T-helper 1 cell treated with Interleukin-12 subunit alpha and Interleukin-12 subunit beta and Interleukin-4 antibody, amounts not matched to agents 30 μg/mL and 1 μg/mL, for 36 hours (primary cell): Measurements from ENCODE around the gene TPST2.

Source experiments
- H3K27ac Mint-ChIP-seq: one replicate; pipeline ENCODE4 v1.8.0; 2021; ENCODE audit warnings: mild to moderate bottlenecking, mixed read lengths
- H3K27me3 Mint-ChIP-seq: one replicate; pipeline ENCODE4 v1.8.0; 2021; ENCODE audit warnings: low read depth, mixed read lengths
- H3K36me3 Mint-ChIP-seq: one replicate; pipeline ENCODE4 v1.8.0; 2021; ENCODE audit warnings: low read depth, mixed read lengths
- H3K4me1 Mint-ChIP-seq: one replicate; pipeline ENCODE4 v1.8.0; 2021; ENCODE audit warnings: low read depth, mixed read lengths
- H3K4me3 Mint-ChIP-seq: one replicate; pipeline ENCODE4 v1.8.0; 2021; ENCODE audit warnings: mild to moderate bottlenecking, moderate library complexity, mixed read lengths
- H3K9me3 Mint-ChIP-seq: one replicate; pipeline ENCODE4 v1.8.0; 2021; ENCODE audit warnings: mixed read lengths

Gene TPST2

DNA sequence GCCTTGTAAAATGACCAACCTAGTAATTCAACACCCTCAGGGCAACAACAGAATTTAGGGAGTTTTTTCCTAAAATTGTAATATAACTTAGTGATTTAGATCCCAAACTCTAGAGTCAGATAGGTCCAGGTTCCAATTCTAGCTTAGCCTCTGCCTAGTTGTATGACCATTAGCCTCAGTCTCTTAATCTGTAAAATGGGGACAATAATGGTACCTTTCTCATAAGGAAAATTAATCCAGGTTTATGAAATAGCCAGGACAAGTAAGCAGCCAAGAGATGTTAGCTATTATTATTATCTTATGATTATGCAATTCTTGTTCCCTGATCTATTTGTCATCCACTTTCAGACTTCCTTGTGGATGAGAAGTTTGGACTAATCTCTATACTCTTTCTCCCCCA, 81.8 kb downstream of the TPST2 start:
- no peak overlapping the region for H3K4me3 Mint-ChIP-seq
- H3K36me3 Mint-ChIP-seq = peaks cover 53% of the 10 kb centered on the region
- peaks cover 39% of the 10 kb centered on the region for H3K4me1 Mint-ChIP-seq
- no peaks in the 10 kb centered on the region for H3K9me3 Mint-ChIP-seq
- H3K27ac Mint-ChIP-seq = no peak overlapping the region
- no peaks in the 10 kb centered on the region for H3K27me3 Mint-ChIP-seq

DNA sequence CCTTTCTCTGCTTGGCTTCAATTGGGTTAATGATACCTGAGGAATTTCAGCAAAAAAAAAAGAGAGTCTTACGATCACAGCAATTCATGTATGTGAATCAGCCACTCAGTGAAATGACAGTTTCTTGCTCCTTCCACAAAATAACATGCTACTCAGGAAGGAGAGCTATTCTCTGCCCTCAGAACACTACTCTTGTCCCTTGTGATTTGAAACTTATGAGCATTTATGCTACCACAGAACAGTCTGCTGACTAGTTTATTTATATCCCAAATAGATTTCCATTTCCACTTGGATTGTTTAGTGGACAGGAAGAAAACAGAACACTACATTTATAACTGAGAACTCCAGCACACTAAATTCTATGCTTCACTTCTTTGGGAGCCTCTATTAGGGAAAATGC, 86.2 kb downstream of the TPST2 start:
- peaks cover 26% of the 10 kb centered on the region for H3K4me1 Mint-ChIP-seq
- peak overlapping the region; percentile 75 for H3K27ac Mint-ChIP-seq
- H3K4me3 Mint-ChIP-seq = no peak overlapping the region
- no peaks in the 10 kb centered on the region for H3K27me3 Mint-ChIP-seq
- H3K9me3 Mint-ChIP-seq = no peaks in the 10 kb centered on the region
- peaks cover 58% of the 10 kb centered on the region for H3K36me3 Mint-ChIP-seq

DNA sequence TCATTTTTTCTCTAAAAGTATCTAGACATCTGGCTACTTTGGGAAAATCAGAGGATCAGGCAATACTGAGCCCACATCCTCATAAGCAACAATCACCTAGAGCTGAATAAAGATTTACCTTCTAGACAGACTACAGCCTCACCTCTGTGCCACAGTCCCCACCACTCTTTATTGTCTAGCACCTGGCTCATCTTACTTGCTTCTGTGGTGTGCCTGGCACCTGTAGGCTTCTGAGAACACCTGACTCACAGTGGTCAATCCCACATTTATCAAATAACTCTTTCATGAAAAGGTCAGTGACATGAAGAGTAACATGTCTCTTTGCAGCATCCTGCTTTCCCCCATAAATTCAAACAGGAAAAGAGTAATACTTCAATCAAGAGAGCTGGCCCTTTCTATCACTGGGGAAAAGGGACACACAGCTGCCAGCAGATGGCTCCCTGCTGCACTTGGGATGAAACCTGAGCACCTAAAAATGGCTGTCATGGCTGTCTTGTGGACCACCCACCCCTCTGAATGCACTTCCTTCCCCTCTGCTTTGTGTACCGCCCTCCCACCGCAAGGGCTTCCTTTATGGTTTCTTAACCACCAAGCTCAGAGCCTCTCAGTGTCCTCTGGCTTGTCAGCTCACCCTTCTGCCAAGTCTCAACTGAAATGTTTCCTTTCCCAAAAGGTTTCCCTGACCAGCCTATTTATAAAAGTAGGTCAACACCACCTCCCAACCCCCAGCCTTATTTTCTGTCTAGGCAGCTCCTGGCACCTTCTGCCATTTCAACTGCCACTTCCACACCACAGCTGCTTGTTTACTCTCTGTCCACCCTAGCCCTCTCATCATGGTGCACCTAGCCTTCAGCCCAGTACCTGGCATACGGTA, 87.0 kb downstream of the TPST2 start:
- Mint-ChIP-seq H3K4me3 (peak overlapping the region; percentile 58), H3K9me3 (no peaks in the 10 kb centered on the region), H3K27me3 (no peaks in the 10 kb centered on the region), H3K27ac (peak overlapping the region; percentile 75), H3K36me3 (peaks cover 60% of the 10 kb centered on the region), H3K4me1 (peaks cover 26% of the 10 kb centered on the region)

DNA sequence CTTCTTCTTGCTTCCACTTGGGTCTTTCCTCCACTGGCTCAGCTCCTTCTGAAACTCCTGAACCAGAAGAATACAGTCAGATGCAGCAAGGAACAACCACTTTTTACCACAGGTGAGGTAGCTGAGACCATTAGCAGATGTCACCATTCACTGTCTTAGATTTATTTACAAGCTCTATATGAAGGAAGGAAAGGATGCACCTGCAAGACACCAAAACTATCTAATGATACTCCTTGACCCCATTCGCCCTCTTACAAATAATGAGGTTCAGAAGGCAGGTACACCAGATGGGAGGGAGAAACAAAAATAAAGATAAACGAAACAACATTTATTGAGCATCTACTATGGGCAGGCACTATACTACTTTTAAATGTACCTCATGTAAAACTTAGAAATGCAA, 87.9 kb downstream of the TPST2 start:
- H3K9me3 Mint-ChIP-seq = no peaks in the 10 kb centered on the region
- H3K4me1 Mint-ChIP-seq = peaks cover 26% of the 10 kb centered on the region
- no peak overlapping the region for H3K27ac Mint-ChIP-seq
- peaks cover 67% of the 10 kb centered on the region for H3K36me3 Mint-ChIP-seq
- no peaks in the 10 kb centered on the region for H3K27me3 Mint-ChIP-seq
- no peak overlapping the region for H3K4me3 Mint-ChIP-seq

DNA sequence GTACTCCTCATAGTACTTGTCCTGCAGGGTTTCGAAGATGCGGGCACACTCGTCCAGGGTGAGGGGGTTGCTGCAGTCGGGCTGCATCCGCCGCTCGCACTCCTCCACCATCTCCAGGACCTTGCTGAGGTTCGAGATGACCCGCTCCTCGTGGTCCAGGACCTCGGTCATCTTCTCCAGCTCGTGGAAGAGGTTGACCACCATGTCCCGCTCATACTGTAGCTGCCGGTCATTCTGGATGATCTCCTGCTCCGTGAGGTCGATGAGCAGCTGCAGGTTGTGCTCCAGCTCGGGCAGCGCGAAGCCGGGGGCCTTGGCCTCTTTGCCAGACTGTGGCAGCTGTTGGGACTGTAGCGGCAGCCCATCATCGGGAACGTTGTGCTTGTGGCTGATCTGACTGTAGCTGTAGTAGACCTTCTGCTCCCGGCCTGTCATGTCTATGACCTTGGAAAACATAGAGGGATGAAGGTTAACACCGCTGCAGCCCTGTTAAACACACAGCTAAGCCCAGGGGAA, 90.7 kb downstream of the TPST2 start:
- H3K27me3 Mint-ChIP-seq = no peaks in the 10 kb centered on the region
- peaks cover 24% of the 10 kb centered on the region for H3K4me1 Mint-ChIP-seq
- H3K36me3 Mint-ChIP-seq = peaks cover 60% of the 10 kb centered on the region
- H3K9me3 Mint-ChIP-seq = no peaks in the 10 kb centered on the region
- H3K27ac Mint-ChIP-seq = no peak overlapping the region
- no peak overlapping the region for H3K4me3 Mint-ChIP-seq

DNA sequence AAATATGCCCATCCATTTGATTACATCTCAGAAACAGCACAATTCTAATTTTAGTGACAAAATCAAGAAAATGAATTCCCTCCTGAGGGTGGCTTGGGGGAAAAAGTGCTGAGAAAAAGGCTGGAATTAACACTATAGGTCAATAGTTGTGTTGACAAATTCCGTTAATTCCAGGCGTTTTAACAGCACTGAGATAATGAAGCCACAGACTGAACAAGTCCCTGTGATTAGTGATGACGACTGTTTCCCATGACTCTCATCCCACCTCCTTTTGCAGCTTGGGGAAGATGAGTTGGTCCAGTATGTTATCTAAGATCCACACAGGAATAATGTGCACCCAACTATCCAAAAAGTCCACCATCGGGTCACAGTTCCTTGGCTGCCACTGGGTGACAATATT, 93.5 kb downstream of the TPST2 start:
- Mint-ChIP-seq H3K4me3 (no peak overlapping the region), H3K9me3 (no peaks in the 10 kb centered on the region), H3K27ac (no peak overlapping the region), H3K36me3 (peaks cover 57% of the 10 kb centered on the region), H3K4me1 (peaks cover 11% of the 10 kb centered on the region), H3K27me3 (no peaks in the 10 kb centered on the region)

DNA sequence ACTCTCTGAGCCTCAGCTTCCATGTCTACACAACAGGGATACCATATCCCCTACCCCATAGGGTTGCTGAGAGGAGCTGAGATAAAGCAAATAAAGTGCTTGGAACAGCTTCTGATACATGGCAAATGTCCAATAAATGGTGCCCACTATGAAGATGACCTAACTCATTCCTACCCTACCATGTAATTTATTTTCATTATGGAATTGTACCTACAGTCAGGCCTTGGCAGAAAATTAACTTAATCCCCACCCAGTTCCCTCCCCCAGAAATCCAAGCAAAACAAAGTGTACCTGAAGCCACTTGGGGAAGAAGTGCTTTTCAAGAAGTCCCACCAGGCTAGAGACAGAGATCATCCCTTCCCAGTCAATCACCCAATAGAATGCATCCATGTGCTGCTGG, 95.4 kb downstream of the TPST2 start:
- H3K9me3 Mint-ChIP-seq = no peaks in the 10 kb centered on the region
- peaks cover 8% of the 10 kb centered on the region for H3K4me1 Mint-ChIP-seq
- H3K36me3 Mint-ChIP-seq = peaks cover 54% of the 10 kb centered on the region
- no peak overlapping the region for H3K4me3 Mint-ChIP-seq
- peak overlapping the region; percentile 20 for H3K27ac Mint-ChIP-seq
- no peaks in the 10 kb centered on the region for H3K27me3 Mint-ChIP-seq

DNA sequence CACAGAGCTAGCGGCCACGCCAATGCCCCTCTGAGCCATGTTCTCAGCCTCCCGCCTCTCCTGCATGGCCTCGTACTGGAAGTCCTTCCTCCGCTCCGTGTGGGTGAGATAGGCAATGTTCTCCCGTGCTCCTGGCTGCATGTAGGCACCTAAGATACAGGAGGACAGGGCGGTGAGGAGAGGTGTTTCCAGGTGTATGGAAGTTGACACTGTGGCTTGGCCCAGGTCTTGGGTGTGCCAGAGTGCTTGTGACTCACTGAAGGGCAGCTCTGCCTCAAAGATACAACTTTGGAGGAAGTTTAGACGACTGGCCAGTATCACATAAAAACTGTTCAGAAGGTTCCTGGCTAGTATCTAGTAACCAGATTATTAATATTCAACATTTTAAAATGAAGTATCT, 97.7 kb downstream of the TPST2 start:
- Mint-ChIP-seq H3K36me3 (peaks cover 58% of the 10 kb centered on the region), H3K27me3 (no peaks in the 10 kb centered on the region), H3K27ac (no peak overlapping the region), H3K4me3 (no peak overlapping the region), H3K4me1 (peaks cover 11% of the 10 kb centered on the region), H3K9me3 (no peaks in the 10 kb centered on the region)

DNA sequence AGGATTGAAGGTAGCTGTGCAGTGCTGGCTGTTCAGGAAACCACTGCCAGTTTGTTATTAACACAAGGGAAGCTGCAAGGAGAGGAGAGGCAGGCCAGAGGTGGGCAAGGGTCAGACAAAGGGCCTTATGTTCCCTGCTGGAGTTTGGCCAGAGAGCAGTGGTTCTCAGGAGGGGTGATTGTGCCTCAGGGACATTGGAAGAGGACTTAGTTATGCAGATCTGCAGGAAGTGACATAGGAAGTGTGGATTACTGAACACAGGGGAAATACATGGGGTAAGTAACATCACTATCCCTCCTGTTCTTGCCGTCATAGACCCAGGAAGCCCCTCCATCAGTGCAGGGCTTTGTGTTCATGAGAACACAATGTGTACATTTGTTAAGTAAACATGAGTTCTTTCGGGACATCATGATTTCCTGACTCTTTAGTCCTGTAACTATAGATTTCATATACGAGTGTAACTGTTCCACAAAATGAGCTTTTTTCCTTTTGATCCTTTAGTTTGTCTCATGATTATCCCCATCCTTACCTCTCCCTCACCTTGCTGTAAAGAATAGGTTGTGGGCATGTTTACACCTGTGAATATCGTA, 100.4 kb downstream of the TPST2 start:
- no peak overlapping the region for H3K27ac Mint-ChIP-seq

DNA sequence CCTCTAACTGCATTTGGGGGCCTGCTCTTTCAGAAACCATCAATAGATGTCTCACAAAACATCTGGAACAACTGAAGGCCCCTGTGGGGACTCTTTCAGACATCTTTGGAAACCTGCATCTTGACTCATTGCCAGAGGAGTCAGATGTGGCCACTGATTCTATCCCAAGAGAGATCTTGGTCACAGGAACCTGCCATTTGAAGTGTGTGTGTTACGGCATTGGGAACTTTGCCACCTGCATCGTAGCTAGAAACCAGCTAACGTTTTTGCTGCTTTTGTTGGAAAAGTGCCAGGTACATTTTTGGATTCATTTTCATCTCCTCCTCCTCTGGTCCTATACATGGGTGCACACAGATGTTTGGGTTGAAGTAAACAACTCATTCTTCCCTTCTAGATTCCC, 101.9 kb downstream of the TPST2 start:
- no peak overlapping the region for H3K27ac Mint-ChIP-seq
- peaks cover 32% of the 10 kb centered on the region for H3K36me3 Mint-ChIP-seq

More for the DNA sequence above, 100.4 kb downstream of the TPST2 start:
- peaks cover 23% of the 10 kb centered on the region for H3K4me1 Mint-ChIP-seq
- no peak overlapping the region for H3K4me3 Mint-ChIP-seq
- peaks cover 46% of the 10 kb centered on the region for H3K36me3 Mint-ChIP-seq
- no peaks in the 10 kb centered on the region for H3K9me3 Mint-ChIP-seq
- H3K27me3 Mint-ChIP-seq = no peaks in the 10 kb centered on the region

DNA sequence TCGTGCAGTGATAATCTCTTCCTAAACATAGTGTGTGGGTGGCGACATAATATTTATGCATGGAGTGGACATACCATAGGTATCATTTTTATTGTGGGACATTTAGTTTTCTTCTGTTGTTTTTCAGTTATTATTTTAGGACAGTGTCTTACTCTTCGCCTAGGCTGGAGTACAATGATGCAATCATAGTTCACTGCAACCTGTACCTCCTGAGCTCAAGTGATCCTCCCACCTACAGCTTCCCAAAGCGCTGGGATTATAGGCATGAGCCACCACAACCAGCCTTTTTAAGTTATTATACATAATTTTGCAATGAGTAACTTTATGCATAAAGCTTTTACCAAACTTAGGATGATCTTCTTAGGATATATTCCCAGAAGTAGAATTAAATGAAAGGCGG, 103.5 kb downstream of the TPST2 start:
- H3K9me3 Mint-ChIP-seq = no peaks in the 10 kb centered on the region
- no peak overlapping the region for H3K4me3 Mint-ChIP-seq
- H3K27ac Mint-ChIP-seq = no peak overlapping the region
- H3K36me3 Mint-ChIP-seq = peaks cover 24% of the 10 kb centered on the region
- H3K4me1 Mint-ChIP-seq = peaks cover 35% of the 10 kb centered on the region
- no peaks in the 10 kb centered on the region for H3K27me3 Mint-ChIP-seq

More for the DNA sequence above, 101.9 kb downstream of the TPST2 start:
- Mint-ChIP-seq H3K4me1 (peaks cover 21% of the 10 kb centered on the region), H3K4me3 (no peak overlapping the region), H3K9me3 (no peaks in the 10 kb centered on the region), H3K27me3 (no peaks in the 10 kb centered on the region)

DNA sequence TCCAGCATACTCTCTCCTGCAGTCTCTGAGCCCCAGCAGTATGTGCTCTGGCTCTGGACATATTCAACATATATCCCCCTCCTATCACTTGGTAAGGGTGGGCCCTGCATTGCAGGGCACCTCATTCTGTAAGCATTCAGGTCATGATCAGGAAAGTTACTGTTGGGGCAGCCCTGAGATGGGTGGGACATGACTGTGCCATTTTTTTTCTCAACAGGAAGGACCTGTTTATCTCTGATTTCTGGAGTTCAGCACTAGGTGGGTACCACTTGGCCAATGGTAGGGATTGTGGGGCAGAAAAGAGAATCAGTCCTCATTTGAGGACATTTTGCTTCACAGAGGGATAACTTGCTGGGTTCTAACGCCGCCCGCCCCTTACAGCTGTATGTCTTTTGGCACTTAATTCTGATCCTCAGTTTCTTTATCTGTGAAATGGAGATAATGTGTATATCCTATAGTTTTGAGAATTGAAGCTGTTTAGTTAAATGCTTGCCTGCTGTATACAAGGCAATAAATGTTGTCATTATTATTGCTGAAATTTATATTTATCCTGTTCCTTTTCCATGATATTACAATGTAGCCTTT, 104.0 kb downstream of the TPST2 start:
- Mint-ChIP-seq H3K9me3 (no peaks in the 10 kb centered on the region), H3K36me3 (peaks cover 19% of the 10 kb centered on the region), H3K4me3 (peak overlapping the region; percentile 54), H3K27ac (peak overlapping the region; percentile 47), H3K4me1 (peaks cover 40% of the 10 kb centered on the region), H3K27me3 (no peaks in the 10 kb centered on the region)

DNA sequence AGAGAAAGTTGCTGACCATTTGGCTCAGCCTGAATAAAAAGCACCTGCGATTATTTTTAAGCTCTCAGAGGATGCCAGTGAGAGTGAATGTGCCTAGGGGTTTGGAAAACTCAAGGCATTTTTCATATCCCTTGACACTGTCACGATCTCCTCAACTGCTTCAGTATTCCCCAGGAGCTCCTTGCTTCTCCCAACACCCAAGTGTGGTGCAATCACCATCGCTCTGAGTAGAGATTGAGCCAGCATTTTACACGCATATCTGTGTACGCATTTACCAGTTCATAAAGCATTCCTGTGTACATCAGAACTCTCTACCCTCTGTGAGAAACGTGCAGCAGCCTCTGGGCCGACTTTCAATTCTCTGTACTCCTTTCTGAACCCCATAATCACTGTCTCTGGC, 104.9 kb downstream of the TPST2 start:
- peak overlapping the region; percentile 47 for H3K27ac Mint-ChIP-seq
- H3K9me3 Mint-ChIP-seq = no peaks in the 10 kb centered on the region
- peak overlapping the region; percentile 96 for H3K4me3 Mint-ChIP-seq
- no peaks in the 10 kb centered on the region for H3K27me3 Mint-ChIP-seq
- H3K4me1 Mint-ChIP-seq = peaks cover 48% of the 10 kb centered on the region
- H3K36me3 Mint-ChIP-seq = peaks cover 15% of the 10 kb centered on the region

DNA sequence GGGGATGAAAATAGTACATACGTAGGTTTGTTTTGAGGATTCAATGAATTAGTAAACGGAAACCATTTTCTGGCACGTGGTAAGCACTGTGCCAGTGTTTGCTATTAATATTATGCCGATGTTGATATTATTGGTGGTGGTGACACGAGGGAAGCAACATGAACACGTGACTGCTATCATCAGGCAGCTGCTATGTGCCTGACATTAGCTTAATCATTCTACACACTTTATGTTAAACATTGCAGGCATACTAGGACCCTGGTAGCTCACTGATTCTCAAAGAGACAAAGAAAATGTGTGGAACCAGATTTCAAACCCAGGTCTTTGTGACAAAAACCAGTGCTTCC, 105.6 kb downstream of the TPST2 start:
- no peaks in the 10 kb centered on the region for H3K27me3 Mint-ChIP-seq
- peaks cover 16% of the 10 kb centered on the region for H3K36me3 Mint-ChIP-seq
- H3K4me3 Mint-ChIP-seq = peak overlapping the region; percentile 96
- peak overlapping the region; percentile 87 for H3K27ac Mint-ChIP-seq
- H3K9me3 Mint-ChIP-seq = no peaks in the 10 kb centered on the region
- H3K4me1 Mint-ChIP-seq = peaks cover 53% of the 10 kb centered on the region
